ENCODE results near the gene DNAJA3.
"Not testable (repeated sequence)": the region's sequence is repeated elsewhere in the genome, so short reads cannot be mapped to it uniquely, and the experiment has no call there.

The DNAJA3 gene

DNA sequence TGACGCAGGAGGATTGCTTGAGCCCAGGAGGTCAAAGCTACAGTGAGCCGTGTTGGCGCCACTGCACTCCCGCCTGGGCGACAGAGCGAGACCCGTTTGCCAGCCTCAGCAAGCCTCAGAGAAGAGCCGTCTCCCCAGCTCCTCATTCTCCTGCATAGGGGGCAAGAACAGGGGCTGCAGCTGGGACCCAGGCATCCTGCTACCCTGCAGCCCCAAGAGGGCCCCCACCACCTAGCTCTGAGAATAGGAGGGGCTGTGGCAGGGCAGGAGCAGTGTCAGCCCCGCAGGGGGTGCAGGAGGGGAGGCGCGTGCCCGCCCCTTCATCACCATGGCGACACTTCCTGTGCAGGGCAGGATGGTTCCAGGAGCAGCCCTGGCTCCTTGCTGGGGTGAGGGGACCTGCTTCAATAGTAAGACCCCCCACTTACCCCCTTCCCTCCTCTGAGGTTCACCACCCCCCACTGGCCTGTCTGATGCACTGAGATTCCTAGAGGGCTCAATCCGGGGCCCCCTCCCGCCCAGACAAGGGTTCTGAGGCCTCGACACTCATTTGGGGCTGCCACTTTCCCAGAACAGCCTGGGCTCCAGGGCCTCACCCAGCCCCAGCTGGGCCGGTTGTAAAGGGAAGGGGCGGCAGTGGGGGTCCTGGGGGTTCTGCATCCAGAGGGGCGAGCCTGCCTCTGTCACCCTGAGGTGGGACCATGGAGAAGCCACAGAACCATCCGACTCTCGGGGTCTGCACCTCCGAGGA is 33.9 kb upstream of the DNAJA3 start:
- Mint-ChIP-seq H3K27me3 (ENCODE audit: low read depth) (no peaks in the 10 kb centered on the region), H3K27ac (peak overlapping the region; percentile 92 to 97 (median 94)), H3K4me3 (peak overlapping the region in 1 of 3 experiments; percentile 14), H3K9me3 (no peaks in the 10 kb centered on the region), H3K4me1 (peaks cover 36% of the 10 kb centered on the region), H3K36me3 (ENCODE audit: low read depth) (peaks cover 4% of the 10 kb centered on the region)
- TF ChIP-seq, protein P1, sequence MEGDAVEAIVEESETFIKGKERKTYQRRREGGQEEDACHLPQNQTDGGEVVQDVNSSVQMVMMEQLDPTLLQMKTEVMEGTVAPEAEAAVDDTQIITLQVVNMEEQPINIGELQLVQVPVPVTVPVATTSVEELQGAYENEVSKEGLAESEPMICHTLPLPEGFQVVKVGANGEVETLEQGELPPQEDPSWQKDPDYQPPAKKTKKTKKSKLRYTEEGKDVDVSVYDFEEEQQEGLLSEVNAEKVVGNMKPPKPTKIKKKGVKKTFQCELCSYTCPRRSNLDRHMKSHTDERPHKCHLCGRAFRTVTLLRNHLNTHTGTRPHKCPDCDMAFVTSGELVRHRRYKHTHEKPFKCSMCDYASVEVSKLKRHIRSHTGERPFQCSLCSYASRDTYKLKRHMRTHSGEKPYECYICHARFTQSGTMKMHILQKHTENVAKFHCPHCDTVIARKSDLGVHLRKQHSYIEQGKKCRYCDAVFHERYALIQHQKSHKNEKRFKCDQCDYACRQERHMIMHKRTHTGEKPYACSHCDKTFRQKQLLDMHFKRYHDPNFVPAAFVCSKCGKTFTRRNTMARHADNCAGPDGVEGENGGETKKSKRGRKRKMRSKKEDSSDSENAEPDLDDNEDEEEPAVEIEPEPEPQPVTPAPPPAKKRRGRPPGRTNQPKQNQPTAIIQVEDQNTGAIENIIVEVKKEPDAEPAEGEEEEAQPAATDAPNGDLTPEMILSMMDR (IDR thresholded peaks at IDR 0.05; ENCODE audit: unreplicated experiment in 3 of 3): no peak

DNA sequence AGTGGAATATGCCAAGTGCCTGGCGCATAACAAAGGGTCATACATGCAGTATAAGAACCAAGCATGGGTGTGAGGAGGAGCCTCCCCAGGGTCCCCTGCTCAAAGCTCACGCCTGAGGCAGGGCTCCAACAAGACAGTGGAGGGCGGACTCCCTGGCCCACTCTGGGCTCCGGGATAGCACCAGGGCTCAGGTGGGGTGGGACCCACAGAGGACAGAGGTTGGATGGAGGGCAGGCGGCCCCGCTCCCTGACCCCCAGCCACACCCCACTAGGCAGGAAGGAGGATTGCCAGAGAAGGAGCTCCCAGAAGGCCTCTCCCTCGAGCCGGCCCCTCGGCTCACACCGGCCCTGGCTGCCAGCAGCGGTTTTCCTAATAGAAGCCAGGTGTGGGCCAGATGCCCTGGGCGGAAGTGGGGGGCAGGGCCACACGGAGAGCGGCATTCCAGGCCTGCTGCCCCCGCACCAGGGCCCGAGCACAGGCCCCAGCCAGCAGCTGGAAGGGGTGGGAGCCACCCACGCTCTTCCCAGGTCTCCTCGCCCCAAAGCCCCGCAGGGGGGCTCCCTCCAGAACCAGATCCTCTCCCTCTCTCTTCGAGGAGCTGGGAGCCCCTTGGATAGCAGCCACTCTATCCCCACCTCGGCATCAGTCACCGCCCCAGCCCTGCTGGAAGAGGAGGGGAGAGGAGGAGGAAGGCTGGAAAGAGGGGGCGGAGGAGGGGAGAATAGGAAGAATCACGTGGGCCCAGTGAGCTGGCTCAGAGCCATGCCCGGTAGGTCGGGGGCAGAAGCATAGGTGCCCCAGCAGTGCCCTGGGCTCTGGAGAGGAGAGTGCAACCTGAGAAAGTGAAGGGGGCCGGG is 33.1 kb upstream of the DNAJA3 start:
- Mint-ChIP-seq H3K4me1 (peaks cover 33% of the 10 kb centered on the region), H3K4me3 (peak overlapping the region; percentile 40 to 57 (median 42)), H3K9me3 (no peaks in the 10 kb centered on the region), H3K36me3 (ENCODE audit: low read depth) (peaks cover 4% of the 10 kb centered on the region), H3K27ac (peak overlapping the region; percentile 94 to 97 (median 96)), H3K27me3 (ENCODE audit: low read depth) (no peaks in the 10 kb centered on the region)
- TF ChIP-seq, protein P1 (IDR thresholded peaks at IDR 0.05; ENCODE audit: unreplicated experiment in 3 of 3): no peak

DNA sequence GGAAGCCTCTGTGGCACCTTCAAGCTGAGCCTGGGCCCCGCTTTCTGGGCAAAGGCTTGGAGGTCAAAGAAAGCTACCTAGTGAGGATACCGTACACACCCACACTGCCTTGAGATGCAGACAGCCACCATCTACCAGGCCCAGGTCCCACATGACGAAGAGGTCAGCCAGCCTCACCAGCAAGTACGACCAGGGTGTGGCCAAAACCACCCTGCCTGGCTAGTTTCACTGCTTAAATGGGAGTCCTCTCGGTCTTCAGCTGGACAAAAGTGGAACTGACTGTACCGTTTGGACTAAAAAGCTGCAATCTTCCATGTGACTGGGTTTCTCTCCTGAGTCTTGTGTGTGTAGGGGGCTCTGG is 32.4 kb upstream of the DNAJA3 start:
- no peaks in the 10 kb centered on the region for H3K27me3 Mint-ChIP-seq (ENCODE audit: low read depth)
- H3K4me1 Mint-ChIP-seq: peaks cover 33% of the 10 kb centered on the region
- no peaks in the 10 kb centered on the region for H3K9me3 Mint-ChIP-seq
- H3K36me3 Mint-ChIP-seq (ENCODE audit: low read depth): peaks cover 4% of the 10 kb centered on the region
- H3K4me3 Mint-ChIP-seq: peak overlapping the region in 1 of 3 experiments; percentile 42
- TF ChIP-seq, protein P1 (IDR thresholded peaks at IDR 0.05; ENCODE audit: unreplicated experiment in 3 of 3): no peak
- H3K27ac Mint-ChIP-seq: peak overlapping the region; percentile 94 to 97 (median 96)

DNA sequence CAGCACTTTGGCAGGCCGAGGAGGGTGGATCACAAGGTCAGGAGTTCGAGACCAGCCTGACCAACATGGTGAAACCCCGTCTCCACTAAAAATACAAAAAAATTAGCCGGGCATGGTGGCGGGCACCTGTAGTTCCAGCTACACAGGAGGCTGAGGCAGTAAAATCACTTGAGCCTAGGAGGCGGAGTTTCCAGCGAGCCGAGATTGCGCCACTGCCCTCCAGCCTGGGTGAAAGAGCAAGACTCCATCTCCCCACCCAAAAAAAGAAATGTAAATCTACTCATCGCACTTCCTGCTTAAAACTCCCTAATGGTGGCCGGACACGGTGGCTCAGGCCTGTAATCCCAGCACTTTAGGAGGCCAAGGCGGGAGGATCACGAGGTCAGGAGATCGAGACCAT is 31.8 kb upstream of the DNAJA3 start:
- not testable (repeated sequence) for H3K9me3 Mint-ChIP-seq; H3K4me3 Mint-ChIP-seq; H3K27me3 Mint-ChIP-seq (ENCODE audit: low read depth); H3K36me3 Mint-ChIP-seq (ENCODE audit: low read depth)
- Mint-ChIP-seq H3K4me1 (peaks cover 33% of the 10 kb centered on the region), H3K27ac (peak overlapping the region; percentile 94 to 97 (median 96))

DNA sequence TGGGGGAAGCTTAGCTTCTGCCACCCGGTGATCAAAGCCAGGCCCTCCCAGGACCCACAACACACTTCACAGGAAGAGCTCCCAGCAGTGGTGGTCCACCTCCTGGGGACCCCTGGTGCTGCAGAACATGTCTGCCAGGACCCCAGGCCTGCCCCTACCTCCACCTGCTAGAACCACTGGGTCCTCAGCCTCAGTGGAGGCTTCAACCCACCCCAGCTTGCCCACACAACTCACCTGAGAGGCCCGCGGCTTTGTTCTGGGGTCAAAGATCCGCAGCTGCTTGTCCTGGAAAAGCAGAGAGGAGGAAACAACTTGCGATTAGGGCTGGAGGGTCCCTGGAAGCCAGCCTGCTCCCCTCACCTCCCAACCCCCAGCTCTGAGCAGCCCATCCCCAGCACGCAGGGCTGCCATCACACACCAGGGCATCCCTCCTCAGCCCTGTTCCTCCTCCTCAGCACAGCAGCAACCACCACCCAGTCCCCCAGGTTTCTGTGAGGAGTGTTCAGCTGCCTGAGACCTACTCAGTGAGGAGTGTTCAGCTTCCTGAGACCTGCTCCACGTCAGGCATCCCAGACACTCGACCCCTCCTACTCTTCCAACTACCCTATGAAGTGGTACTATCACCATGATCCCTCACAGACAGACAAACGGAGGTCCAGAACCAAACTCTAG is 30.5 kb upstream of the DNAJA3 start:
- peaks cover 24% of the 10 kb centered on the region for H3K4me1 Mint-ChIP-seq
- peak overlapping the region; percentile 81 to 97 (median 94) for H3K27ac Mint-ChIP-seq
- H3K27me3 Mint-ChIP-seq (ENCODE audit: low read depth): no peaks in the 10 kb centered on the region
- no peak overlapping the region for H3K4me3 Mint-ChIP-seq
- H3K36me3 Mint-ChIP-seq (ENCODE audit: low read depth): peaks cover 9% of the 10 kb centered on the region
- H3K9me3 Mint-ChIP-seq: no peaks in the 10 kb centered on the region
- TF ChIP-seq, protein P1 (IDR thresholded peaks at IDR 0.05; ENCODE audit: unreplicated experiment in 3 of 3): no peak

Measured in nephron (organoid).